Pancreas (tissue), 10 donors: ENCODE data around the gene LCN1. TPM values are rescaled to one million over a fixed set of nuclear protein-coding genes. Genes with fewer than 3 reads are reported as not detected.
"Not testable (repeated sequence)": the region's sequence is repeated elsewhere in the genome, so short reads cannot be mapped to it uniquely, and the experiment has no call there.

Source experiments
- ATAC-seq, 4 donors: fragments of 200-7000 bp; cut with Tn5 transposase; one replicate each; pipeline versions ENCODE4 v1.8.0 to v1.9.1; 2020; ENCODE audit warnings: mild to moderate bottlenecking in 4 of 4, moderate library complexity in 4 of 4
- DNase-seq, 6 donors: peaks; one replicate each; pipeline ENCODE4 v3.0.0-alpha.2; 2020
- FAIRE-seq: peaks from 2 replicates; lab custom pipeline; 2012; peaks lifted over from hg19 to GRCh38; lab: Jason Lieb, UNC
- H3K27ac ChIP-seq, 4 donors: fragments of 200-600 bp; sonication (generic); 1 replicate in 3 of 4; 2 replicates in 1 of 4; pipeline versions ENCODE4 v1.5.0 to v1.8.0; 2020
- H3K27me3 ChIP-seq, 4 donors: fragments of 200-600 bp; one replicate each; pipeline ENCODE4 v1.8.0; 2021
- H3K36me3 ChIP-seq, 3 donors: fragments of 200-600 bp; sonication (generic) in 1 of 3; one replicate each; pipeline versions ENCODE4 v1.5.0 to v1.8.0; 2020 to 2021
- H3K4me1 ChIP-seq, 3 donors: fragments of 200-600 bp; one replicate each; pipeline ENCODE4 v1.8.0; 2021
- H3K4me3 ChIP-seq, 4 donors: fragments of 200-600 bp; sonication (generic) in 2 of 4; one replicate each; pipeline versions ENCODE4 v1.5.0 to v1.8.0; 2020 to 2021
- H3K9me3 ChIP-seq, 4 donors: fragments of 200-600 bp; one replicate each; pipeline ENCODE4 v1.8.0; 2021
- CTCF ChIP-seq, 4 donors: fragments of 200-600 bp; sonication (generic) in 3 of 4; IDR thresholded peaks; one replicate each; pipeline versions ENCODE4 v1.5.0 to v1.8.0; 2021; ENCODE audit warnings: antibody characterized with exemption in 4 of 4
- WGBS, 2 donors: extraction: QIAGEN DNeasy Blood & Tissue Kit; methylation state at CpG; one replicate each; pipeline ENCODE4 v1.1.7; 2013; 5-methylcytosine and 5-hydroxymethylcytosine counted together
- intact Hi-C, 3 donors: fragments of 100-400 bp; cut with DNase I; formaldehyde crosslinking; loops; one replicate each; pipeline versions ENCODE4 v1.11.1 to v1.14.2; 2022
- polyA plus RNA-seq, 2 donors: library from polyadenylated mRNA; stranded (reverse); fragments of 200-250 nt; gene quantifications; one replicate each; pipeline ENCODE4 v1.2.3, GENCODE V29; 2013
- total RNA-seq, 6 donors: library from RNA; stranded (reverse); fragmentation: NEBNext Ultra II Directional in 4 of 6; extraction: Animal tissue kit (Norgen Biotek cat#: 25700) in 4 of 6; gene quantifications; one replicate each; pipeline versions ENCODE4 v1.2.1 to v1.2.4, GENCODE V29; 2021 to 2023
- donor health status: healthy with polysubstance abuse.
- donor health status: DM: no; HTN: no; CAD: no; lungs with moderate emphysema.
- donor health status: DM: no; HTN: no; CAD: no.
- donor health status: control.
- donor health status: control.
- donor health status: Bipolar disorder and iron deficiency.
- donor health status: DM: yes; HTN: yes; CAD: no.
- donor health status: DM: no; HTN: no; CAD: no.
- donor health status: DM: no; HTN: no; CAD: no.
- donor health status: DM: yes; HTN: yes; CAD: no.

LCN1 gene
- total and polyA plus RNA-seq, 8 donors = not detected

- Histone ChIP-seq H3K9me3 (no peaks in the 10 kb centered on the region), H3K4me3 (no peak overlapping the region), H3K36me3 (no peaks in the 10 kb centered on the region), H3K27ac (no peak overlapping the region), H3K27me3 (no peaks in the 10 kb centered on the region), H3K4me1 (no peaks in the 10 kb centered on the region)
- 52 to 59% methylated on average over 30 of the region's 30 CpGs for WGBS, 2 donors
- DNase-seq = peak in 2 of 6 donors; percentile 11 to 49
- intact Hi-C loops = no loop called here
- FAIRE-seq = no peak
- no peak for ATAC-seq
- no peak for TF ChIP-seq CTCF (IDR thresholded peaks at IDR 0.05)
Observed at GRCh38 chr9:135526730-135527571, 5.7 kb downstream of the LCN1 start.

GRCh38 chr9:135528842-135529435 lies 7.7 kb downstream of the LCN1 start:
- WGBS, 2 donors = 89 to 96% methylated on average over 10 of the region's 10 CpGs
- H3K4me3 ChIP-seq, H3K4me1 ChIP-seq, H3K27me3 ChIP-seq, H3K27ac ChIP-seq, H3K36me3 ChIP-seq, ATAC-seq, intact Hi-C loops, DNase-seq, FAIRE-seq, H3K9me3 ChIP-seq: not testable (repeated sequence)

GRCh38 chr9:135530146-135530545 lies 8.9 kb downstream of the LCN1 start:
- intact Hi-C loops = no loop called here
- H3K27me3 ChIP-seq = no peaks in the 10 kb centered on the region

GRCh38 chr9:135531096-135531495 lies 9.9 kb downstream of the LCN1 start:
- Histone ChIP-seq H3K4me3 (no peak overlapping the region), H3K4me1 (no peaks in the 10 kb centered on the region), H3K27ac (no peak overlapping the region), H3K36me3 (no peaks in the 10 kb centered on the region), H3K27me3 (no peaks in the 10 kb centered on the region), H3K9me3 (no peaks in the 10 kb centered on the region)
- DNase-seq = no peak
- WGBS, 2 donors = 76 to 77% methylated on average over 10 of the region's 10 CpGs
- FAIRE-seq = no peak
- ATAC-seq = no peak
- TF ChIP-seq CTCF (IDR thresholded peaks at IDR 0.05) = no peak
- intact Hi-C loops = no loop called here

More at GRCh38 chr9:135530146-135530545, 8.9 kb downstream of the LCN1 start:
- H3K27ac ChIP-seq = no peak overlapping the region
- no peaks in the 10 kb centered on the region for H3K9me3 ChIP-seq
- no peaks in the 10 kb centered on the region for H3K36me3 ChIP-seq
- no peak overlapping the region for H3K4me3 ChIP-seq
- FAIRE-seq (no peak), DNase-seq (no peak), ATAC-seq (no peak)
- H3K4me1 ChIP-seq = no peaks in the 10 kb centered on the region
- no peak for TF ChIP-seq CTCF (IDR thresholded peaks at IDR 0.05)
- WGBS, 2 donors = 49 to 62% methylated on average over 5 of the region's 5 CpGs

GRCh38 chr9:135533113-135533512 lies 11.9 kb downstream of the LCN1 start:
- no peak for FAIRE-seq
- Histone ChIP-seq H3K9me3 (no peaks in the 10 kb centered on the region), H3K36me3 (no peaks in the 10 kb centered on the region), H3K4me1 (no peaks in the 10 kb centered on the region), H3K27me3 (no peaks in the 10 kb centered on the region), H3K4me3 (no peak overlapping the region), H3K27ac (no peak overlapping the region)
- intact Hi-C loops = no loop called here
- no peak for DNase-seq
- TF ChIP-seq CTCF (IDR thresholded peaks at IDR 0.05) = no peak
- no peak for ATAC-seq
- WGBS, 2 donors = 76 to 82% methylated on average over 3 of the region's 3 CpGs
